Neuronal stem cell (in vitro differentiated cells): ENCODE data around the gene STN1.

ENCODE experiments used
- DNase-seq: peaks from one replicate; pipeline ENCODE4 v3.0.0-alpha.2; 2013; ENCODE audit warnings: low spot score
- H2AFZ ChIP-seq: one replicate; pipeline ENCODE4 v1.6.1; 2013; ENCODE audit warnings: mild to moderate bottlenecking, low read length, inconsistent platforms
- H2AK5ac ChIP-seq: 2 replicates; pipeline ENCODE4 v1.6.1; 2013; ENCODE audit warnings: low read depth, mild to moderate bottlenecking, inconsistent platforms, low read length, moderate library complexity, mixed read lengths
- H2BK120ac ChIP-seq: 2 replicates; pipeline ENCODE4 v1.6.1; 2013; ENCODE audit warnings: low read depth, mild to moderate bottlenecking, inconsistent platforms, low read length, moderate library complexity, mixed read lengths
- H2BK12ac ChIP-seq: one replicate; pipeline ENCODE4 v1.6.1; 2013; ENCODE audit warnings: low read length, inconsistent platforms
- H2BK15ac ChIP-seq: 2 replicates; pipeline ENCODE4 v1.6.1; 2013; ENCODE audit warnings: mild to moderate bottlenecking, low read length, inconsistent platforms, mixed read lengths
- H2BK5ac ChIP-seq: one replicate; pipeline ENCODE4 v1.6.1; 2013; ENCODE audit warnings: inconsistent platforms, mild to moderate bottlenecking, low read length, moderate library complexity
- H3K14ac ChIP-seq: one replicate; pipeline ENCODE4 v1.6.1; 2013; ENCODE audit warnings: low read length, inconsistent platforms
- H3K18ac ChIP-seq: 2 replicates; pipeline ENCODE4 v1.6.1; 2013; ENCODE audit warnings: low read length, inconsistent platforms
- H3K23ac ChIP-seq: 2 replicates; pipeline ENCODE4 v1.6.1; 2013; ENCODE audit warnings: low read depth, mild to moderate bottlenecking, mixed read lengths, low read length, inconsistent platforms; ENCODE audit not compliant: poor library complexity
- H3K27ac ChIP-seq: replicated peaks from 3 replicates; pipeline ENCODE4 v1.5.1; 2013; ENCODE audit warnings: low read length, inconsistent platforms
- H3K27me3 ChIP-seq, 3 experiments: 2 replicates each; pipeline ENCODE4 v1.6.1; 2013; ENCODE audit warnings: low read length in 3 of 3, mild to moderate bottlenecking in 2 of 3, inconsistent platforms in 1 of 3, low read depth in 1 of 3, mixed read lengths in 1 of 3, moderate library complexity in 1 of 3; ENCODE audit not compliant: control insufficient read depth in 3 of 3, insufficient read depth in 3 of 3
- H3K36me3 ChIP-seq, 2 donors: replicated peaks in 1 of 2; 2 replicates each; pipeline ENCODE4 v1.6.1; 2013; ENCODE audit warnings: low read length in 2 of 2; ENCODE audit not compliant: control insufficient read depth in 2 of 2, insufficient read depth in 2 of 2
- H3K4ac ChIP-seq: 2 replicates; pipeline ENCODE4 v1.6.1; 2013; ENCODE audit warnings: inconsistent platforms, mild to moderate bottlenecking, low read length, moderate library complexity
- H3K4me1 ChIP-seq, 2 donors: 1 replicate in 1 of 2; 2 replicates in 1 of 2; pipeline ENCODE4 v1.6.1; 2013; ENCODE audit warnings: low read length in 2 of 2, low read depth in 1 of 2; ENCODE audit not compliant: control insufficient read depth in 2 of 2, insufficient read depth in 1 of 2
- H3K4me2 ChIP-seq: one replicate; pipeline ENCODE4 v1.6.1; 2013; ENCODE audit warnings: mild to moderate bottlenecking, low read length, inconsistent platforms; ENCODE audit not compliant: insufficient read depth, poor library complexity, severe bottlenecking
- H3K4me3 ChIP-seq, 2 donors: 2 replicates each; pipeline ENCODE4 v1.5.1; 2013; ENCODE audit warnings: low read length in 2 of 2, mild to moderate bottlenecking in 2 of 2, inconsistent platforms in 1 of 2, moderate library complexity in 1 of 2
- H3K79me1 ChIP-seq: one replicate; pipeline ENCODE4 v1.6.1; 2013; ENCODE audit warnings: low read depth, mild to moderate bottlenecking, inconsistent platforms, low read length, moderate library complexity
- H3K9ac ChIP-seq: one replicate; pipeline ENCODE4 v1.6.1; 2013; ENCODE audit warnings: mild to moderate bottlenecking, low read depth, low read length, inconsistent platforms; ENCODE audit not compliant: poor library complexity
- H3K9me3 ChIP-seq, 2 donors: replicated peaks in 1 of 2; 2 replicates each; pipeline versions ENCODE3 to v1.6.1; 2013; ENCODE audit warnings: low read length in 2 of 2, mild to moderate bottlenecking in 2 of 2, inconsistent platforms in 1 of 2, low read depth in 1 of 2, mixed read lengths in 1 of 2, moderate library complexity in 1 of 2; ENCODE audit not compliant: control insufficient read depth in 2 of 2, insufficient read depth in 1 of 2
- H4K8ac ChIP-seq: one replicate; pipeline ENCODE4 v1.6.1; 2013; ENCODE audit warnings: low read depth, mild to moderate bottlenecking, inconsistent platforms, low read length, moderate library complexity
- H4K91ac ChIP-seq: one replicate; pipeline ENCODE4 v1.6.1; 2013; ENCODE audit warnings: low read length, low read depth, mild to moderate bottlenecking, inconsistent platforms; ENCODE audit not compliant: poor library complexity
- WGBS, 2 donors: extraction: QIAGEN DNeasy Blood & Tissue Kit; methylation state at CpG; one replicate each; pipeline ENCODE4 v1.1.7; 2013; ENCODE audit warnings: missing lambda C conversion rate in 2 of 2, mixed read lengths in 1 of 2; ENCODE audit not compliant: insufficient read length in 2 of 2, insufficient replicate concordance in 1 of 2; ENCODE audit errors: extremely low coverage in 2 of 2; 5-methylcytosine and 5-hydroxymethylcytosine counted together

STN1 gene

GRCh38 chr10:103930881-103931280 lies 12.9 kb upstream of the STN1 start:
- WGBS, 2 donors: no CpG with 5 or more reads among the region's 6 CpGs
- no peaks in the 10 kb centered on the region for H3K36me3 ChIP-seq
- no peak for DNase-seq
- no peak overlapping the region for H4K8ac ChIP-seq
- H3K4ac ChIP-seq: no peak overlapping the region
- no peak overlapping the region for H2BK12ac ChIP-seq
- H3K9me3 ChIP-seq: no peaks in the 10 kb centered on the region
- no peaks in the 10 kb centered on the region for H3K4me1 ChIP-seq
- no peak overlapping the region for H3K9ac ChIP-seq
- H3K23ac ChIP-seq: no peak overlapping the region
- no peak overlapping the region for H3K4me2 ChIP-seq
- no peak overlapping the region for H2BK120ac ChIP-seq
- H3K79me1 ChIP-seq: no peaks in the 10 kb centered on the region
- no peak overlapping the region for H2AFZ ChIP-seq
- H3K4me3 ChIP-seq: no peak overlapping the region
- no peak overlapping the region for H2BK5ac ChIP-seq
- H4K91ac ChIP-seq: no peak overlapping the region
- no peak overlapping the region for H2AK5ac ChIP-seq
- no peak overlapping the region for H2BK15ac ChIP-seq
- H3K27ac ChIP-seq: no peak overlapping the region
- H3K18ac ChIP-seq: no peak overlapping the region
- H3K27me3 ChIP-seq: peaks cover 0 to 9% (median 0%) of the 10 kb centered on the region in 3 experiments
- H3K14ac ChIP-seq: no peak overlapping the region

GRCh38 chr10:103930449-103930848 lies 12.5 kb upstream of the STN1 start:
- H3K4me1 ChIP-seq: no peaks in the 10 kb centered on the region
- WGBS, 2 donors: no CpG with 5 or more reads among the region's 1 CpG
- H3K4me2 ChIP-seq: no peak overlapping the region
- H3K4me3 ChIP-seq: no peak overlapping the region
- H2AK5ac ChIP-seq: no peak overlapping the region
- H4K8ac ChIP-seq: no peak overlapping the region
- no peak overlapping the region for H3K23ac ChIP-seq
- no peak overlapping the region for H2AFZ ChIP-seq
- no peak overlapping the region for H2BK120ac ChIP-seq
- peaks cover 0 to 7% (median 0%) of the 10 kb centered on the region in 3 experiments for H3K27me3 ChIP-seq
- DNase-seq: no peak
- no peak overlapping the region for H3K18ac ChIP-seq
- H2BK5ac ChIP-seq: no peak overlapping the region
- H2BK15ac ChIP-seq: no peak overlapping the region
- H3K27ac ChIP-seq: no peak overlapping the region
- no peak overlapping the region for H3K4ac ChIP-seq
- no peaks in the 10 kb centered on the region for H3K79me1 ChIP-seq
- H3K36me3 ChIP-seq: no peaks in the 10 kb centered on the region
- no peak overlapping the region for H3K9ac ChIP-seq
- no peak overlapping the region for H3K14ac ChIP-seq
- no peak overlapping the region for H2BK12ac ChIP-seq
- no peak overlapping the region for H4K91ac ChIP-seq
- H3K9me3 ChIP-seq: no peaks in the 10 kb centered on the region

GRCh38 chr10:103929381-103929921 lies 11.5 kb upstream of the STN1 start:
- Histone ChIP-seq H3K36me3 (no peaks in the 10 kb centered on the region), H3K79me1 (no peaks in the 10 kb centered on the region), H2BK5ac (no peak overlapping the region), H3K23ac (no peak overlapping the region), H3K14ac (no peak overlapping the region), H3K4me3 (no peak overlapping the region), H3K27me3 (peaks cover 0 to 7% (median 0%) of the 10 kb centered on the region in 3 experiments), H2AK5ac (no peak overlapping the region), H3K4me1 (no peaks in the 10 kb centered on the region), H3K4me2 (no peak overlapping the region), H3K9ac (no peak overlapping the region), H3K18ac (no peak overlapping the region), H2AFZ (no peak overlapping the region), H4K91ac (no peak overlapping the region), H2BK120ac (no peak overlapping the region), H3K9me3 (no peaks in the 10 kb centered on the region), H3K4ac (no peak overlapping the region), H3K27ac (no peak overlapping the region), H2BK12ac (no peak overlapping the region), H2BK15ac (no peak overlapping the region), H4K8ac (no peak overlapping the region)
- WGBS, 2 donors: no CpG with 5 or more reads among the region's 7 CpGs
- DNase-seq: no peak

- Histone ChIP-seq H3K27me3 (peaks cover 0 to 7% (median 0%) of the 10 kb centered on the region in 3 experiments), H3K27ac (no peak overlapping the region), H3K9ac (no peak overlapping the region), H3K4me3 (no peak overlapping the region), H3K4me2 (no peak overlapping the region), H3K9me3 (no peaks in the 10 kb centered on the region), H4K91ac (no peak overlapping the region), H2BK5ac (no peak overlapping the region), H3K14ac (no peak overlapping the region), H2BK12ac (no peak overlapping the region), H2AFZ (no peak overlapping the region), H2AK5ac (no peak overlapping the region), H3K18ac (no peak overlapping the region), H3K36me3 (no peaks in the 10 kb centered on the region), H2BK15ac (no peak overlapping the region), H2BK120ac (no peak overlapping the region), H3K4me1 (no peaks in the 10 kb centered on the region), H3K79me1 (no peaks in the 10 kb centered on the region), H3K4ac (no peak overlapping the region), H4K8ac (no peak overlapping the region), H3K23ac (no peak overlapping the region)
- no peak for DNase-seq
- WGBS, 2 donors: no CpG with 5 or more reads among the region's 6 CpGs
Measured at GRCh38 chr10:103928784-103929183, 10.8 kb upstream of the STN1 start.
